Chondrocyte (in vitro differentiated cells): ENCODE results near the gene C18orf63. TPM values are rescaled to one million over a fixed set of nuclear protein-coding genes. Genes with fewer than 3 reads are reported as not detected.
A peak's percentile ranks its signal among the peaks of the same experiment; 100 is the strongest.

Experiments
- DNase-seq: peaks from one replicate; pipeline ENCODE4 v3.0.0; 2021; ENCODE audit warnings: mixed read lengths, low spot score
- H3K27ac Mint-ChIP-seq: one replicate; pipeline ENCODE4 v1.8.0; 2021; ENCODE audit warnings: mild to moderate bottlenecking, moderate library complexity, mixed read lengths; ENCODE audit not compliant: unreplicated experiment
- H3K27me3 Mint-ChIP-seq: 2 replicates; pipeline ENCODE4 v1.8.0; 2021; ENCODE audit warnings: low read depth, mixed read lengths
- H3K36me3 Mint-ChIP-seq: 2 replicates; pipeline ENCODE4 v1.8.0; 2021; ENCODE audit warnings: low read depth, mixed read lengths
- H3K4me1 Mint-ChIP-seq: 2 replicates; pipeline ENCODE4 v1.8.0; 2021; ENCODE audit warnings: low read depth, mild to moderate bottlenecking, mixed read lengths
- H3K4me3 Mint-ChIP-seq: one replicate; pipeline ENCODE4 v1.8.0; 2021; ENCODE audit warnings: mild to moderate bottlenecking, moderate library complexity, mixed read lengths; ENCODE audit not compliant: unreplicated experiment
- H3K9me3 Mint-ChIP-seq: 2 replicates; pipeline ENCODE4 v1.8.0; 2021; ENCODE audit warnings: low read depth, mixed read lengths
- CTCF ChIP-seq: fragments of 200-600 bp; sonication (generic); IDR thresholded peaks from 2 replicates; pipeline ENCODE4 v1.5.0; 2021; ENCODE audit warnings: antibody characterized with exemption, mild to moderate bottlenecking, moderate library complexity
- total RNA-seq: library from RNA; stranded (reverse); gene quantifications from 3 replicates; pipeline ENCODE4 v1.2.1, GENCODE V29; 2021

C18orf63 gene
- total RNA-seq, 1 donor from 2014 or later = not detected

GRCh38 chr18:74390900-74391299 is 75.3 kb downstream of the C18orf63 start:
- peaks cover 4% of the 10 kb centered on the region for H3K9me3 Mint-ChIP-seq
- peaks cover 6% of the 10 kb centered on the region for H3K4me1 Mint-ChIP-seq
- H3K27ac Mint-ChIP-seq = no peak overlapping the region
- peaks cover 15% of the 10 kb centered on the region for H3K27me3 Mint-ChIP-seq
- no peak for DNase-seq
- no peak overlapping the region for H3K4me3 Mint-ChIP-seq
- H3K36me3 Mint-ChIP-seq = no peaks in the 10 kb centered on the region
- TF ChIP-seq CTCF = no peak

- no peak for TF ChIP-seq CTCF
- Mint-ChIP-seq H3K27ac (no peak overlapping the region), H3K36me3 (no peaks in the 10 kb centered on the region), H3K27me3 (peaks cover 15% of the 10 kb centered on the region), H3K9me3 (peaks cover 4% of the 10 kb centered on the region), H3K4me3 (no peak overlapping the region), H3K4me1 (peaks cover 14% of the 10 kb centered on the region)
- DNase-seq = no peak
These were observed 76.7 kb downstream of the C18orf63 start for GRCh38 chr18:74392323-74392722.

- H3K4me3 Mint-ChIP-seq = no peak overlapping the region
- no peak for TF ChIP-seq CTCF
- H3K4me1 Mint-ChIP-seq = peaks cover 14% of the 10 kb centered on the region
- peaks cover 4% of the 10 kb centered on the region for H3K9me3 Mint-ChIP-seq
- H3K27ac Mint-ChIP-seq = no peak overlapping the region
- no peak for DNase-seq
- peaks cover 16% of the 10 kb centered on the region for H3K27me3 Mint-ChIP-seq
- no peaks in the 10 kb centered on the region for H3K36me3 Mint-ChIP-seq
These were observed 79.4 kb downstream of the C18orf63 start for GRCh38 chr18:74395006-74395405.

- Mint-ChIP-seq H3K9me3 (peaks cover 4% of the 10 kb centered on the region), H3K27me3 (peaks cover 16% of the 10 kb centered on the region), H3K36me3 (no peaks in the 10 kb centered on the region), H3K4me3 (peak overlapping the region; percentile 10), H3K27ac (no peak overlapping the region), H3K4me1 (peaks cover 14% of the 10 kb centered on the region)
- no peak for DNase-seq
- no peak for TF ChIP-seq CTCF
These were observed 80.1 kb downstream of the C18orf63 start for GRCh38 chr18:74395648-74396154.

GRCh38 chr18:74396171-74397169 is 80.8 kb downstream of the C18orf63 start:
- no peak overlapping the region for H3K27ac Mint-ChIP-seq
- TF ChIP-seq CTCF = no peak
- no peak for DNase-seq
- peaks cover 14% of the 10 kb centered on the region for H3K27me3 Mint-ChIP-seq
- peaks cover 4% of the 10 kb centered on the region for H3K9me3 Mint-ChIP-seq
- H3K36me3 Mint-ChIP-seq = no peaks in the 10 kb centered on the region
- peaks cover 14% of the 10 kb centered on the region for H3K4me1 Mint-ChIP-seq
- H3K4me3 Mint-ChIP-seq = peak overlapping the region; percentile 10
